D721Med (cell line): ENCODE results near the gene BMP2.

ENCODE experiments used
- DNase-seq: peaks from one replicate; pipeline ENCODE4 v3.0.0; 2011; ENCODE audit warnings: low spot score; ENCODE audit not compliant: insufficient read length
- FAIRE-seq: peaks from 2 replicates; lab custom pipeline; 2011; peaks lifted over from hg19 to GRCh38; lab: Jason Lieb, UNC
- CTCF ChIP-seq: IDR thresholded peaks from 2 replicates; pipeline ENCODE4 v1.5.1; 2012; ENCODE audit warnings: mild to moderate bottlenecking, control low read depth; ENCODE audit not compliant: insufficient read depth; ENCODE audit errors: missing control alignments

BMP2 gene

DNA sequence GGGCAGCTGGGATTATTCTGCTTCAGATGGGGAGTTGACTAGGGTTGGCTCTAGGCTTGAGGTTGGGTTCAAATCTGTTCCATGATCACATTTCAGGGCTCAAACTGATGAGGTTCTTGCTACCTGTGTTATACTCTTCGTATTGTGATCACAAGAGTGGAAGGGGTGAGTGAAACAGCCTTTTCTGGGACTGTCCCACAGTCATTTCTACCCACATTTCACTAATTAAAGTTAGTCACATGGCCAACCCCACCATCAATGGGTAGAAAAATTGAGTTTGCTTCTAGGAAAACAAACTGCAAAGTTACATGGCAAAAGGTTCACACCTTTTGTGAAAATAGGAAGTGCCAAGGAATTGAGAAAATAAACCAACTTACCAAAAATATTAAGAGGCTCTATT is 33.5 kb upstream of the BMP2 start:
- DNase-seq: no peak
- TF ChIP-seq CTCF: no peak
- no peak for FAIRE-seq

GRCh38 chr20:6735942-6736845 is 31.3 kb upstream of the BMP2 start:
- TF ChIP-seq CTCF: no peak
- DNase-seq (no peak), FAIRE-seq (no peak)

DNA sequence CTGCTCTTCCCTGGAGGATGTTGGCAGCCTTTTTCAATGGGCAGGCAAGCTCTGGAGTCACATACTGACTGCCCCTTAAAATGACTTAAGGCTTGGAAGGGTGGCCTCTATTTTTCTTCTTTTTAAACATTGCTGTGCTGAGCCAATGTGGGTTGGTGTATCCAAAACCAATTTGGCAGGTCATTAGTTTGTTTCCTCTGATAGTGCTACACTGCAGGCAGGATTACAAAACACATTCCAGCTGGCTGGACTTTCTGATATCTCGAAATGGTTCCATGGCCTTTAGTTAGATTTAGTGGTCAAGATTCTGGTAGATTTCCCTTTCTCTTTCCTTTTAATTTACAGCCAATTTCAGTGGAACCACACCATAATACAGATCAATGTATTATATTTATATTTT is 28.1 kb upstream of the BMP2 start:
- DNase-seq (no peak), FAIRE-seq (no peak)
- TF ChIP-seq CTCF: no peak

DNA sequence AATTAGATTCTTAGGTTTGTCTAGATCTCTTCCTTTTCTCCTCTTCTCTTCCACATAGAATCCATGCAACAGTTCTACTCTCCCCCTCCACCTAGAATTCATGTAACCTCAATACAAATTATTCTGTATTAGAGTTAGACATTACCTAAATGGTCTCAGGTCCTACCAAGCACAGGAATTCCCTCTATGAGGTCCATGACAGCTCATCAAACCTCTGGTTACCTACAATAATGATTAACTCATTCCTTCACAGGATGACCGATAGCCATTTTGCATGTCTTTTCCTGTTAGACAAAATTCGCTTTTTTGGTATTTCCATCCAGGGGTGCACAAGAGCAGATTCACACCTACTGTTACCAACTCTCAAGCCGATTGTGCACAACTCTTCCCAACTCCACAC is 27.4 kb upstream of the BMP2 start:
- FAIRE-seq: no peak
- no peak for DNase-seq
- no peak for TF ChIP-seq CTCF

DNA sequence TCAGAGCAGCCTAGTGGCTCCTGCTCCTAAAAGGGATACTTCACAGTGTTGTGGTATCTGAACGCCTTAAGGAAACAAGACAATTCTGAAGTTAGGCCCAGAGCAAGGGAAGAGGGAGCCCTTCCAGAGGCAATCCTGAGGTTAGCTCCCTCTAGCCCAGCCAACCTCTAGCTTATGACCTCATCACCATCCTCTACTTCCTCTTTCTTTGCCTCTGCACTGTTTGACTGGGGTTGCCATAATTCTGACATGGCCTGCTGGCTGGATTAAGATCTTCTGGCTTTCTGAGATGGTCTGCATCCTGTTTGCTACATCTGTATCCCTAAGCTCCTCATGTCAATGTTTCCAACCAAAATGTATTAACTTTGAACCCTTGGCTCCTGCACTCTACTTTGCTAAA is 23.3 kb upstream of the BMP2 start:
- no peak for TF ChIP-seq CTCF
- no peak for FAIRE-seq
- DNase-seq: no peak

DNA sequence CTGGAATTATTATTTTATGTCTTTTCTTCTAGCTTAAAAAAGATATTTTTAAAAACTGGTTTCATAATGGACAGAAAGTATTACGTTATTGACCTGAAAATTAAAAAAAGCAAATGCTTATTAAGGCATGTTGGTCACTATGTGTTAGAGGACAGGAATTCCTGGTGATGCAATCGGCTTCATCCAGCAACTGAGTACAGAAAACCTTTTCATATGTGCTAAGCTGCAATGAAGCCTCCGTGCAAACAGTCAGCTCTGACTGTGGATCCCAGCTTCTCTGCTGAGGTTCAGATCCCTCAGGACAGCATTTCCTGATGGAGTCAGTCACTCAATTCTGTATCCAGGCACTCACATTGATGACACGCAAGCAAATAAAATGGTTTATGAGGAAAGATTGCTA is 22.7 kb upstream of the BMP2 start:
- DNase-seq (no peak), FAIRE-seq (no peak)
- TF ChIP-seq CTCF: no peak

DNA sequence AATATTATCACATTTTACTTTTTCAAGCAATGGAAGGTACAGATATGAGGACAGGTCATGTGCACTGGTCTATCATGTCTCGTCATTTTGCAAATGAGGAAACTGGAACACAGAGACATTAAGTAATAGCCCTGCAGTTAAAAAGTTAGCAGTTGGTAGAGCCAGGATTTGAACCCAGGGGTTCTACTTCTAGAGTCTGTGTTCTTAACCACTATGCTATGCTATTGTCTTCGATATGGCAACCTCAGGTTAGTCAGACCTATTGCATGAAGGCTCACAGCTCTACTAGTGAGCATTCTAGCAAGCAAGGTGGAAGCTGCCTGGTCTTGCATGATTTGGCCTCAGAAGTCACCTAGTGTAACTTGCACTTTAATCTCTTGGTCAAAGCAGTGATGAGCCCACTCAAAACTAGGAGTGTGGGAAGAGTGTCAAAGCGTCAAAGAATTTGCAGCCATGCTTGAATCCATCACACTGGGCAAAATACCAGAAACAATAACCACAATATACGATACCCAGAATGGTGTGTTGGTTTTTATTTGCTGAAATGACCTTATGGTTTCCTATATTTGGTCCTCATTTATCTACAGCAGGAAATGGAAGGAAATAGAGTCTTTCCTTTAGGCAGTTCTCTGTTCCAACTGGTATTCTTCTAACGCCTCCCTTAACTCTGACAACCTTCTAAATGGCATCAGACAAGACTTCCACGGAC is 20.4 kb upstream of the BMP2 start:
- no peak for TF ChIP-seq CTCF
- DNase-seq (no peak), FAIRE-seq (no peak)
